Neuronal stem cell (in vitro differentiated cells): ENCODE data around the gene MYL5.

Experiments used
- DNase-seq: peaks from one replicate; pipeline ENCODE4 v3.0.0-alpha.2; 2013; ENCODE audit warnings: low spot score
- H2AFZ ChIP-seq: one replicate; pipeline ENCODE4 v1.6.1; 2013; ENCODE audit warnings: mild to moderate bottlenecking, low read length, inconsistent platforms
- H2AK5ac ChIP-seq: 2 replicates; pipeline ENCODE4 v1.6.1; 2013; ENCODE audit warnings: low read depth, mild to moderate bottlenecking, inconsistent platforms, low read length, moderate library complexity, mixed read lengths
- H2BK120ac ChIP-seq: 2 replicates; pipeline ENCODE4 v1.6.1; 2013; ENCODE audit warnings: low read depth, mild to moderate bottlenecking, inconsistent platforms, low read length, moderate library complexity, mixed read lengths
- H2BK12ac ChIP-seq: one replicate; pipeline ENCODE4 v1.6.1; 2013; ENCODE audit warnings: low read length, inconsistent platforms
- H2BK15ac ChIP-seq: 2 replicates; pipeline ENCODE4 v1.6.1; 2013; ENCODE audit warnings: mild to moderate bottlenecking, low read length, inconsistent platforms, mixed read lengths
- H2BK5ac ChIP-seq: one replicate; pipeline ENCODE4 v1.6.1; 2013; ENCODE audit warnings: inconsistent platforms, mild to moderate bottlenecking, low read length, moderate library complexity
- H3K14ac ChIP-seq: one replicate; pipeline ENCODE4 v1.6.1; 2013; ENCODE audit warnings: low read length, inconsistent platforms
- H3K18ac ChIP-seq: 2 replicates; pipeline ENCODE4 v1.6.1; 2013; ENCODE audit warnings: low read length, inconsistent platforms
- H3K23ac ChIP-seq: 2 replicates; pipeline ENCODE4 v1.6.1; 2013; ENCODE audit warnings: low read depth, mild to moderate bottlenecking, mixed read lengths, low read length, inconsistent platforms; ENCODE audit not compliant: poor library complexity
- H3K27ac ChIP-seq: replicated peaks from 3 replicates; pipeline ENCODE4 v1.5.1; 2013; ENCODE audit warnings: low read length, inconsistent platforms
- H3K27me3 ChIP-seq, 3 experiments: 2 replicates each; pipeline ENCODE4 v1.6.1; 2013; ENCODE audit warnings: low read length in 3 of 3, mild to moderate bottlenecking in 2 of 3, inconsistent platforms in 1 of 3, low read depth in 1 of 3, mixed read lengths in 1 of 3, moderate library complexity in 1 of 3; ENCODE audit not compliant: control insufficient read depth in 3 of 3, insufficient read depth in 3 of 3
- H3K36me3 ChIP-seq, 2 donors: replicated peaks in 1 of 2; 2 replicates each; pipeline ENCODE4 v1.6.1; 2013; ENCODE audit warnings: low read length in 2 of 2; ENCODE audit not compliant: control insufficient read depth in 2 of 2, insufficient read depth in 2 of 2
- H3K4ac ChIP-seq: 2 replicates; pipeline ENCODE4 v1.6.1; 2013; ENCODE audit warnings: inconsistent platforms, mild to moderate bottlenecking, low read length, moderate library complexity
- H3K4me1 ChIP-seq, 2 donors: 1 replicate in 1 of 2; 2 replicates in 1 of 2; pipeline ENCODE4 v1.6.1; 2013; ENCODE audit warnings: low read length in 2 of 2, low read depth in 1 of 2; ENCODE audit not compliant: control insufficient read depth in 2 of 2, insufficient read depth in 1 of 2
- H3K4me2 ChIP-seq: one replicate; pipeline ENCODE4 v1.6.1; 2013; ENCODE audit warnings: mild to moderate bottlenecking, low read length, inconsistent platforms; ENCODE audit not compliant: insufficient read depth, poor library complexity, severe bottlenecking
- H3K4me3 ChIP-seq, 2 donors: 2 replicates each; pipeline ENCODE4 v1.5.1; 2013; ENCODE audit warnings: low read length in 2 of 2, mild to moderate bottlenecking in 2 of 2, inconsistent platforms in 1 of 2, moderate library complexity in 1 of 2
- H3K79me1 ChIP-seq: one replicate; pipeline ENCODE4 v1.6.1; 2013; ENCODE audit warnings: low read depth, mild to moderate bottlenecking, inconsistent platforms, low read length, moderate library complexity
- H3K9ac ChIP-seq: one replicate; pipeline ENCODE4 v1.6.1; 2013; ENCODE audit warnings: mild to moderate bottlenecking, low read depth, low read length, inconsistent platforms; ENCODE audit not compliant: poor library complexity
- H3K9me3 ChIP-seq, 2 donors: replicated peaks in 1 of 2; 2 replicates each; pipeline versions ENCODE3 to v1.6.1; 2013; ENCODE audit warnings: low read length in 2 of 2, mild to moderate bottlenecking in 2 of 2, inconsistent platforms in 1 of 2, low read depth in 1 of 2, mixed read lengths in 1 of 2, moderate library complexity in 1 of 2; ENCODE audit not compliant: control insufficient read depth in 2 of 2, insufficient read depth in 1 of 2
- H4K8ac ChIP-seq: one replicate; pipeline ENCODE4 v1.6.1; 2013; ENCODE audit warnings: low read depth, mild to moderate bottlenecking, inconsistent platforms, low read length, moderate library complexity
- H4K91ac ChIP-seq: one replicate; pipeline ENCODE4 v1.6.1; 2013; ENCODE audit warnings: low read length, low read depth, mild to moderate bottlenecking, inconsistent platforms; ENCODE audit not compliant: poor library complexity
- WGBS, 2 donors: extraction: QIAGEN DNeasy Blood & Tissue Kit; methylation state at CpG; one replicate each; pipeline ENCODE4 v1.1.7; 2013; ENCODE audit warnings: missing lambda C conversion rate in 2 of 2, mixed read lengths in 1 of 2; ENCODE audit not compliant: insufficient read length in 2 of 2, insufficient replicate concordance in 1 of 2; ENCODE audit errors: extremely low coverage in 2 of 2; 5-methylcytosine and 5-hydroxymethylcytosine counted together

Gene MYL5

DNA sequence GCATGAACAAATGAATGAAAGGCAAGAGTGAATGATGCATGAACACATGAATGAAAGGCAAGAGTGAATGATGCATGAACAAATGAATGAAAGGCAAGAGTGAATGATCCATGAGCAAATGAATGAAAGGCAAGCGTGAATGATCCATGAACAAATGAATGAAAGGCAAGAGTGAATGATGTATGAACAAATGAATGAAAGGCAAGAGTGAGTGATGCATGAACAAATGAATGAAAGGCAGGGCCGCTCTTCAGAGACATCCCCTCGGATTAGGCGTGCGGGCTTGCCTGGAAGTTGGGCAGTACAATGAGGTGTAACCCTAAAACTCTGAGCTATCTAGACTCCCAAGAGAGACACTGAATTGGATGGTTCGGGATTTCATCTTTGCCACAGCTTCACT is 35.0 kb downstream of the MYL5 start:
- no peak overlapping the region for H3K18ac ChIP-seq
- no peak overlapping the region for H3K4me2 ChIP-seq
- H3K27ac ChIP-seq = no peak overlapping the region
- no CpG with 5 or more reads among the region's 6 CpGs for WGBS, 2 donors
- H2BK5ac ChIP-seq = no peak overlapping the region
- H4K91ac ChIP-seq = no peak overlapping the region
- no peak overlapping the region for H2BK12ac ChIP-seq
- H3K36me3 ChIP-seq = peaks cover 15 to 50% of the 10 kb centered on the region in 2 donors
- no peak for DNase-seq
- no peak overlapping the region for H3K4me3 ChIP-seq
- H3K4ac ChIP-seq = no peak overlapping the region
- peaks cover 0 to 2% (median 0%) of the 10 kb centered on the region in 3 experiments for H3K27me3 ChIP-seq
- no peak overlapping the region for H2BK15ac ChIP-seq
- H4K8ac ChIP-seq = no peak overlapping the region
- no peak overlapping the region for H2BK120ac ChIP-seq
- H3K23ac ChIP-seq = no peak overlapping the region
- no peak overlapping the region for H2AFZ ChIP-seq
- peaks cover 6 to 9% of the 10 kb centered on the region in 2 donors for H3K4me1 ChIP-seq
- peaks cover 28% of the 10 kb centered on the region for H3K79me1 ChIP-seq
- peaks cover 6 to 31% of the 10 kb centered on the region in 2 donors for H3K9me3 ChIP-seq
- H3K14ac ChIP-seq = no peak overlapping the region
- H3K9ac ChIP-seq = no peak overlapping the region
- H2AK5ac ChIP-seq = no peak overlapping the region

DNA sequence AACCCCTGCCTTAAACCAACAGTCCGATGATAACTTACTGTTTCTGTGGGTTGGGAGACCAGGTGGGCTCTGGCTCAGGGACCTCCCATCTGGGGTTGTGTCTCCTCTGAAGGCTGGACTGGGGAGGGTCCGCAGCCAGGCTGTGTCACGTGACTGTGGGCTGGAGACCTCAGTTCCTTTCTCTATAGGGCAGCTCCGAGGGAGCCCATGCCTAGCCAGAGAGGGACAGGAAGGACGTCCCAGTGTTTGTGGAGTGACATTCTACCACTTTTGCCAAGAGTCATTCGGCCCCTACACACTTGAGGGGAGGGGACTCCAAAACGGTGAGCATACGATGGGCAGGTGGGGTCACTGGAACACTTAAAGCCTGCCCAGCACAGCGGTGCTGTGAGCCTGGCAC is 35.8 kb downstream of the MYL5 start:
- H2BK15ac ChIP-seq = no peak overlapping the region
- H2BK5ac ChIP-seq = no peak overlapping the region
- no peak for DNase-seq
- H3K14ac ChIP-seq = no peak overlapping the region
- H4K8ac ChIP-seq = no peak overlapping the region
- no peak overlapping the region for H3K27ac ChIP-seq
- peaks cover 6 to 31% of the 10 kb centered on the region in 2 donors for H3K9me3 ChIP-seq
- H4K91ac ChIP-seq = no peak overlapping the region
- no peak overlapping the region for H3K18ac ChIP-seq
- H2BK12ac ChIP-seq = no peak overlapping the region
- WGBS, 2 donors = no CpG with 5 or more reads among the region's 9 CpGs
- peaks cover 33% of the 10 kb centered on the region for H3K79me1 ChIP-seq
- H2BK120ac ChIP-seq = no peak overlapping the region
- H3K36me3 ChIP-seq = peaks cover 16 to 54% of the 10 kb centered on the region in 2 donors
- no peak overlapping the region for H3K4ac ChIP-seq
- H3K9ac ChIP-seq = no peak overlapping the region
- no peak overlapping the region for H2AFZ ChIP-seq
- peak overlapping the region in 1 of 2 donors; percentile 4 for H3K4me3 ChIP-seq
- no peak overlapping the region for H2AK5ac ChIP-seq
- H3K27me3 ChIP-seq = peaks cover 0 to 2% (median 0%) of the 10 kb centered on the region in 3 experiments
- H3K4me1 ChIP-seq = peaks cover 6 to 9% of the 10 kb centered on the region in 2 donors
- H3K4me2 ChIP-seq = no peak overlapping the region
- H3K23ac ChIP-seq = peak overlapping the region; percentile 92

- no peak overlapping the region for H3K4me3 ChIP-seq
- no peak overlapping the region for H2BK5ac ChIP-seq
- H3K4me1 ChIP-seq = peaks cover 6% of the 10 kb centered on the region in 2 donors
- no peak overlapping the region for H3K18ac ChIP-seq
- H3K23ac ChIP-seq = no peak overlapping the region
- WGBS, 2 donors = no CpG with 5 or more reads among the region's 13 CpGs
- H2AK5ac ChIP-seq = no peak overlapping the region
- no peak overlapping the region for H4K8ac ChIP-seq
- peaks cover 16 to 56% of the 10 kb centered on the region in 2 donors for H3K36me3 ChIP-seq
- no peak overlapping the region for H2BK12ac ChIP-seq
- no peak overlapping the region for H3K9ac ChIP-seq
- DNase-seq = no peak
- no peak overlapping the region for H3K27ac ChIP-seq
- no peak overlapping the region for H4K91ac ChIP-seq
- H2AFZ ChIP-seq = no peak overlapping the region
- H3K14ac ChIP-seq = no peak overlapping the region
- H2BK120ac ChIP-seq = no peak overlapping the region
- no peak overlapping the region for H3K4ac ChIP-seq
- H3K9me3 ChIP-seq = peaks cover 6 to 31% of the 10 kb centered on the region in 2 donors
- H3K4me2 ChIP-seq = no peak overlapping the region
- no peak overlapping the region for H2BK15ac ChIP-seq
- H3K27me3 ChIP-seq = no peaks in the 10 kb centered on the region
- peaks cover 35% of the 10 kb centered on the region for H3K79me1 ChIP-seq
Observed at GRCh38 chr4:710916-711315, 36.6 kb downstream of the MYL5 start.

- H4K91ac ChIP-seq = no peak overlapping the region
- peaks cover 16 to 56% of the 10 kb centered on the region in 2 donors for H3K36me3 ChIP-seq
- no peak overlapping the region for H3K4me3 ChIP-seq
- H2AK5ac ChIP-seq = no peak overlapping the region
- no peak overlapping the region for H3K18ac ChIP-seq
- peaks cover 2 to 4% of the 10 kb centered on the region in 2 donors for H3K4me1 ChIP-seq
- H3K4me2 ChIP-seq = no peak overlapping the region
- no peaks in the 10 kb centered on the region for H3K27me3 ChIP-seq
- DNase-seq = no peak
- H3K4ac ChIP-seq = no peak overlapping the region
- H3K14ac ChIP-seq = no peak overlapping the region
- H3K27ac ChIP-seq = no peak overlapping the region
- H3K9ac ChIP-seq = no peak overlapping the region
- H3K79me1 ChIP-seq = peaks cover 36% of the 10 kb centered on the region
- no peak overlapping the region for H2BK5ac ChIP-seq
- no peak overlapping the region for H2AFZ ChIP-seq
- WGBS, 2 donors = no CpG with 5 or more reads among the region's 3 CpGs
- no peak overlapping the region for H3K23ac ChIP-seq
- no peak overlapping the region for H4K8ac ChIP-seq
- no peak overlapping the region for H2BK15ac ChIP-seq
- no peak overlapping the region for H2BK12ac ChIP-seq
- H2BK120ac ChIP-seq = no peak overlapping the region
- peaks cover 6 to 31% of the 10 kb centered on the region in 2 donors for H3K9me3 ChIP-seq
Observed at GRCh38 chr4:712093-712492, 37.8 kb downstream of the MYL5 start.
